HL-60 (cell line): ENCODE data around the gene ITSN2.

ENCODE experiments used
- GABPA ChIP-seq: IDR thresholded peaks from 2 replicates; pipeline ENCODE4 v1.6.1; 2012; ENCODE audit warnings: low read depth
- POLR2AphosphoS5 ChIP-seq: IDR thresholded peaks from 2 replicates; pipeline ENCODE4 v1.6.1; 2012; ENCODE audit warnings: low read depth
- REST ChIP-seq: IDR thresholded peaks from 2 replicates; pipeline ENCODE4 v1.6.1; 2012; ENCODE audit warnings: low read depth; ENCODE audit not compliant: insufficient replicate concordance
- TF ChIP-seq, protein P1 (sequence below): IDR thresholded peaks from one replicate; pipeline ENCODE4 v1.5.1; 2011; ENCODE audit warnings: low read length, control low read depth, inconsistent platforms; ENCODE audit not compliant: insufficient read depth

DNA sequence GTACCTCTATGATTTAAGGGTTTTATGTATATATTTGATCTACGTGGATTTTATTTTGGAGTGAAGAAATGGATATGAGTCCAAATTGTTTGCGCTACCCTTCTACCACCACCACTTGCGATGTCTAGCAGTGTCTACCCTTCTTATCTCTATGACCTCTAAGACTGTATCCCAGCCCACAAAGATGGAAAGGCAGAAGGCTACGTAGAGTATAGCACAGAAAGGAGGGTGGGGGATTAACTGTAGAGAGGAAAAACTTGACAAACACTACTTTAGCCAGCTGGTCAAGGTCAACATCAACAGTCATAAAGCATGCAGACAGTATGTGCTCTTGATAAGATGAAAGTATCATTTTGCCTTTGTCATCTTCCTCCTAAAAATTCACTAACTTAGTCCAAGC lies 14.4 kb downstream of the ITSN2 start:
- TF ChIP-seq REST (no peak), GABPA (no peak), POLR2AphosphoS5 (no peak)
- TF ChIP-seq, protein P1, sequence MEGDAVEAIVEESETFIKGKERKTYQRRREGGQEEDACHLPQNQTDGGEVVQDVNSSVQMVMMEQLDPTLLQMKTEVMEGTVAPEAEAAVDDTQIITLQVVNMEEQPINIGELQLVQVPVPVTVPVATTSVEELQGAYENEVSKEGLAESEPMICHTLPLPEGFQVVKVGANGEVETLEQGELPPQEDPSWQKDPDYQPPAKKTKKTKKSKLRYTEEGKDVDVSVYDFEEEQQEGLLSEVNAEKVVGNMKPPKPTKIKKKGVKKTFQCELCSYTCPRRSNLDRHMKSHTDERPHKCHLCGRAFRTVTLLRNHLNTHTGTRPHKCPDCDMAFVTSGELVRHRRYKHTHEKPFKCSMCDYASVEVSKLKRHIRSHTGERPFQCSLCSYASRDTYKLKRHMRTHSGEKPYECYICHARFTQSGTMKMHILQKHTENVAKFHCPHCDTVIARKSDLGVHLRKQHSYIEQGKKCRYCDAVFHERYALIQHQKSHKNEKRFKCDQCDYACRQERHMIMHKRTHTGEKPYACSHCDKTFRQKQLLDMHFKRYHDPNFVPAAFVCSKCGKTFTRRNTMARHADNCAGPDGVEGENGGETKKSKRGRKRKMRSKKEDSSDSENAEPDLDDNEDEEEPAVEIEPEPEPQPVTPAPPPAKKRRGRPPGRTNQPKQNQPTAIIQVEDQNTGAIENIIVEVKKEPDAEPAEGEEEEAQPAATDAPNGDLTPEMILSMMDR = no peak
